Measurements from ENCODE around the gene DIP2A.
"Not testable (repeated sequence)": the region's sequence is repeated elsewhere in the genome, so short reads cannot be mapped to it uniquely, and the experiment has no call there.

The DIP2A gene

GRCh38 chr21:46425041-46425440 lies 33.6 kb upstream of the DIP2A start:
- DNase-seq = no peak

GRCh38 chr21:46425571-46425970 lies 33.1 kb upstream of the DIP2A start:
- DNase-seq = no peak

GRCh38 chr21:46426313-46427046 lies 32.2 kb upstream of the DIP2A start:
- no peak for DNase-seq

- no peak for DNase-seq
Observed at GRCh38 chr21:46427516-46427915, 31.2 kb upstream of the DIP2A start.

- no peak for DNase-seq
Observed at GRCh38 chr21:46428286-46428685, 30.4 kb upstream of the DIP2A start.

- DNase-seq = no peak
Observed at GRCh38 chr21:46428987-46429710, 29.5 kb upstream of the DIP2A start.

GRCh38 chr21:46429754-46430681 lies 28.7 kb upstream of the DIP2A start:
- DNase-seq = no peak

GRCh38 chr21:46431448-46431847 lies 27.2 kb upstream of the DIP2A start:
- no peak for DNase-seq

- DNase-seq = no peak
Observed at GRCh38 chr21:46431884-46432488, 26.7 kb upstream of the DIP2A start.

- not testable (repeated sequence) for DNase-seq
Observed at GRCh38 chr21:46433116-46433515, 25.6 kb upstream of the DIP2A start.

- no peak for DNase-seq
Observed at GRCh38 chr21:46434322-46434958, 24.3 kb upstream of the DIP2A start.

GRCh38 chr21:46435786-46436227 lies 22.9 kb upstream of the DIP2A start:
- no peak for DNase-seq

- DNase-seq = no peak
Observed at GRCh38 chr21:46436621-46437020, 22.1 kb upstream of the DIP2A start.

- no peak for DNase-seq
Observed at GRCh38 chr21:46437096-46437498, 21.6 kb upstream of the DIP2A start.

- DNase-seq = no peak
Observed at GRCh38 chr21:46437511-46437910, 21.2 kb upstream of the DIP2A start.

GRCh38 chr21:46438241-46438640 lies 20.4 kb upstream of the DIP2A start:
- no peak for DNase-seq

- DNase-seq = no peak
Observed at GRCh38 chr21:46439906-46440305, 18.8 kb upstream of the DIP2A start.

- no peak for DNase-seq
Observed at GRCh38 chr21:46441331-46441730, 17.4 kb upstream of the DIP2A start.

- DNase-seq = no peak
Observed at GRCh38 chr21:46441961-46442498, 16.7 kb upstream of the DIP2A start.

- DNase-seq = no peak
Observed at GRCh38 chr21:46442938-46443337, 15.8 kb upstream of the DIP2A start.

GRCh38 chr21:46443910-46444309 lies 14.8 kb upstream of the DIP2A start:
- no peak for DNase-seq

GRCh38 chr21:46448108-46448507 lies 10.6 kb upstream of the DIP2A start:
- no peak for DNase-seq
